K562 (cell line): Measurements from ENCODE around the gene ARID3A. TPM values are rescaled to one million over a fixed set of nuclear protein-coding genes. Genes with fewer than 3 reads are reported as not detected.

Experiments used
- CTBP1 ChIP-seq: fragments of 450-650 bp; IDR thresholded peaks from 2 replicates; pipeline ENCODE4 v1.6.1; 2016; ENCODE audit warnings: borderline replicate concordance
- FOXK1 ChIP-seq: sonication (generic); formaldehyde crosslinking; IDR thresholded peaks from 2 replicates; pipeline ENCODE4 v1.8.0; 2022; ENCODE audit warnings: missing genetic modification reagents, mild to moderate bottlenecking, borderline replicate concordance
- FOXO4 ChIP-seq: fragments of 450-650 bp; formaldehyde crosslinking; IDR thresholded peaks from 2 replicates; pipeline ENCODE4 v1.4.0; 2020; ENCODE audit warnings: mild to moderate bottlenecking, moderate library complexity
- GTF2A2 ChIP-seq: IDR thresholded peaks from 2 replicates; pipeline ENCODE4 v1.6.1; 2016; ENCODE audit warnings: mild to moderate bottlenecking, missing genetic modification characterization, missing compliant biosample characterization
- HDAC1 ChIP-seq, 2 experiments: fragments of 450-650 bp; IDR thresholded peaks; 2 replicates each; pipeline ENCODE4 v1.6.1; 2016 to 2017; ENCODE audit warnings: inconsistent platforms in 1 of 2, mild to moderate bottlenecking in 1 of 2, moderate library complexity in 1 of 2
- HDAC2 ChIP-seq: fragments of 450-650 bp; IDR thresholded peaks from 2 replicates; pipeline ENCODE4 v1.6.1; 2016; ENCODE audit warnings: mild to moderate bottlenecking
- IRF2 ChIP-seq: sonication (generic); formaldehyde crosslinking; IDR thresholded peaks from 2 replicates; pipeline ENCODE4 v1.8.1; 2022; ENCODE audit warnings: mild to moderate bottlenecking, missing genetic modification reagents
- MXD1 ChIP-seq: fragments of 250-450 bp; sonication (Bioruptor Pico); IDR thresholded peaks from 2 replicates; pipeline ENCODE4 v1.8.0; 2021; ENCODE audit warnings: borderline replicate concordance, mild to moderate bottlenecking, moderate library complexity; ENCODE audit not compliant: poor library complexity, severe bottlenecking
- RCOR1 ChIP-seq, 2 experiments: IDR thresholded peaks; 2 replicates each; pipeline ENCODE4 v1.6.1; 2012; ENCODE audit warnings: low read depth in 2 of 2, low read length in 2 of 2, borderline replicate concordance in 1 of 2, improper control_type of control experiment in 1 of 2
- SMARCA5 ChIP-seq: fragments of 450-650 bp; IDR thresholded peaks from 2 replicates; pipeline ENCODE4 v1.6.1; 2016
- TCF7 ChIP-seq: sonication (generic); IDR thresholded peaks from 2 replicates; pipeline ENCODE4 v1.6.1; 2016; ENCODE audit warnings: antibody characterized with exemption, borderline replicate concordance
- TEAD1 ChIP-seq, 2 experiments: fragments of 450-650 bp in 1 of 2; sonication (generic) in 1 of 2; formaldehyde crosslinking; IDR thresholded peaks; 2 replicates each; pipeline versions ENCODE4 v1.4.0 to v1.8.0; 2020 to 2022; ENCODE audit warnings: mild to moderate bottlenecking in 2 of 2, missing genetic modification reagents in 1 of 2
- ZBTB2 ChIP-seq: fragments of 450-650 bp; IDR thresholded peaks from 2 replicates; pipeline ENCODE4 v1.6.1; 2016; ENCODE audit warnings: antibody characterized with exemption
- ZC3H11A ChIP-seq: IDR thresholded peaks from 2 replicates; pipeline ENCODE4 v1.6.1; 2012; ENCODE audit warnings: low read depth, low read length, improper control_type of control experiment
- ZHX1 ChIP-seq: fragments of 150-350 bp; conservative IDR thresholded peaks from 2 replicates; pipeline ENCODE4 v1.6.1; 2014; ENCODE audit warnings: low read length
- ZMIZ1 ChIP-seq, 2 experiments: fragments of 150-350 bp in 1 of 2; IDR thresholded peaks; 2 replicates each; pipeline ENCODE4 v1.6.1; 2012 to 2016; ENCODE audit warnings: low read depth in 2 of 2, low read length in 2 of 2, mild to moderate bottlenecking in 1 of 2, moderate library complexity in 1 of 2
- ZNF184 ChIP-seq: sonication (generic); formaldehyde crosslinking; IDR thresholded peaks from 2 replicates; pipeline ENCODE4 v1.5.0; 2020; ENCODE audit warnings: missing genetic modification reagents
- ZNF778 ChIP-seq: fragments of 450-650 bp; formaldehyde crosslinking; IDR thresholded peaks from 2 replicates; pipeline ENCODE4 v1.4.0; 2020; ENCODE audit warnings: mild to moderate bottlenecking, moderate library complexity
- polyA plus RNA-seq, 8 experiments: library from polyadenylated mRNA; depleted of rRNA in 4 of 8; stranded (reverse) in 5 of 8; unstranded in 3 of 8; fragments of >200 nt; fragmentation: Nextera tagmentation in 2 of 8; fragmentation: Illumina TruSeq in 1 of 8; extraction: Ambion mirVana in 2 of 8; extraction: Trizol in 1 of 8; gene quantifications; 2 replicates each; pipeline versions ENCODE4 v1.2.1 to v1.2.3, GENCODE V29; 2011 to 2014; ENCODE audit warnings: inconsistent platforms in 1 of 8, missing spikeins in 1 of 8
- total RNA-seq, 7 experiments: library from RNA; depleted of rRNA in 6 of 7; stranded (reverse); fragments of >200 nt in 6 of 7; fragmentation: Illumina TruSeq in 2 of 7; extraction: Trizol in 2 of 7; gene quantifications; 2 replicates each; pipeline versions ENCODE4 v1.2.1 to v1.2.3, GENCODE V29; 2011 to 2021; ENCODE audit warnings: low replicate concordance in 1 of 7

ARID3A gene
- total and polyA plus RNA-seq, 9 of the 15 experiments (the other 6 are each of a cell fraction or from before 2014, with no cell fraction given), result 1.4 to 118 (median 31.2) TPM

DNA sequence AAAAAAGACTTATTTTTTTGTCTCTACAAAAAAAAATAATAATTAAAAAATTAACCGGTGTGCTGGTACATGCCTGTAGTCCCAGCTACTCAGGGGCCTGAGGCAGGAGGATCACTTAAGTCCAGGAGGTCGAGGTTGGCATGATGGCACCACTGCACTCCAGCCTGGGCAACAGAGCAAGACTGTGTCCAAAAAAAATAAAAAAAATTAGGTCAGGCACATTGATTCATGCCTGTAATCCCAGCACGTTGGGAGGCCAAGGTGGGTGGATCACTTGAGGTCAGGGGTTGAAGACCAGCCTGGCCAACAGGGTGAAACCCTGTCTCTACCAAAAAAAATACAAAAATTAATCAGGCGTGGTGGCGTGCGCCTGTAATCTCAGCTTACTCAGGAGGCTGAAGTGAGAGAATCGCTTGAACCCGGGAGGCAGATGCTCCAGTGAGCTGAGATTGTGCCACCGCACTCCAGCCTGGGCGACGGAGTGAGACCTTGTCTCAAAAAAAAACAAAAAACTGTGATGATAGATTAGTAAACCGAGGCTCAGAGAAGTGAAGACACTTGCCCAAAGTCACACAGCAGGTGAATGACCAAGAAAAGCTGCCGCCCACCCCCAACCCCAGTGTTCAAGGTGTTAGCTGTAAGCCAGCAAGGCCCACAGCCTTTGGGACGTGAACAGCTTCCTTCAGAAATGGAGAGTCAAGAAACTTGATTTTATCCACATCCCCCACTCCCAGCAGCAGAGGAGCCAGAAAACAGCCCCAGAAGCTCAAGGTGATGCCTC is 23.2 kb upstream of the ARID3A start (continued):
- TF ChIP-seq MXD1 (CRISPR knock-in tag) (no peak), FOXO4 (CRISPR knock-in tag) (no peak), ZMIZ1 (IDR thresholded peaks at IDR 0.05; ENCODE audit: low read depth in 2 of 2, low read length in 2 of 2) (no peak), IRF2 (CRISPR knock-in tag) (no peak), HDAC1 (IDR thresholded peaks at IDR 0.05) (0 out of 4 replicates have a peak, but pooled peaks of 1 of the 2 experiments have one; percentile 19), ZBTB2 (no peak), ZHX1 (no peak), ZNF778 (no peak), TCF7 (no peak), GTF2A2 (tag) (no peak), CTBP1 (no peak), HDAC2 (peak; percentile 81), RCOR1 (IDR thresholded peaks at IDR 0.05; ENCODE audit: borderline replicate concordance in 1 of 2, low read depth in 2 of 2, low read length in 2 of 2) (peak in 1 of 2 experiments; percentile 67; a peak in 1 of 4 replicates), ZNF184 (CRISPR knock-in tag) (no peak), SMARCA5 (peak; percentile 91), ZC3H11A (no peak), TEAD1 (CRISPR knock-in tag; IDR thresholded peaks at IDR 0.05) (no peak), FOXK1 (CRISPR knock-in tag) (no peak)
